Retina (tissue), 1 donor: ENCODE results near the gene ABCF2.

Source experiments
- DNase-seq: peaks from one replicate; pipeline ENCODE4 v3.0.0-alpha.2; 2016

Gene ABCF2

GRCh38 chr7:151226875-151227782 lies at the start of gene ABCF2:
Gene ABCF2, minus strand, starts transcription at chr7:151227205. Its CDS starts 747 bp downstream, at chr7:151226458.
- peak; percentile 98 for DNase-seq

GRCh38 chr7:151275813-151276577 lies 49.0 kb upstream of the ABCF2 start:
- DNase-seq = no peak

GRCh38 chr7:151274936-151275812 lies 48.2 kb upstream of the ABCF2 start:
- no peak for DNase-seq

GRCh38 chr7:151274396-151274795 lies 47.4 kb upstream of the ABCF2 start:
- no peak for DNase-seq

- DNase-seq = no peak
These were observed 46.8 kb upstream of the ABCF2 start for GRCh38 chr7:151273651-151274390.

GRCh38 chr7:151272877-151273276 lies 45.9 kb upstream of the ABCF2 start:
- DNase-seq = no peak

GRCh38 chr7:151272405-151272804 lies 45.4 kb upstream of the ABCF2 start:
- DNase-seq = no peak

- DNase-seq = no peak
These were observed 44.8 kb upstream of the ABCF2 start for GRCh38 chr7:151271699-151272355.

- DNase-seq = no peak
These were observed 42.5 kb upstream of the ABCF2 start for GRCh38 chr7:151269511-151269910.

GRCh38 chr7:151265351-151265931 lies 38.4 kb upstream of the ABCF2 start:
- no peak for DNase-seq

GRCh38 chr7:151264615-151265014 lies 37.6 kb upstream of the ABCF2 start:
- DNase-seq = no peak

- no peak for DNase-seq
These were observed 34.5 kb upstream of the ABCF2 start for GRCh38 chr7:151261529-151261928.

- no peak for DNase-seq
These were observed 33.9 kb upstream of the ABCF2 start for GRCh38 chr7:151260883-151261282.

GRCh38 chr7:151260471-151260870 lies 33.5 kb upstream of the ABCF2 start:
- no peak for DNase-seq

GRCh38 chr7:151257990-151258389 lies 31.0 kb upstream of the ABCF2 start:
- no peak for DNase-seq

GRCh38 chr7:151256410-151257045 lies 29.5 kb upstream of the ABCF2 start:
- no peak for DNase-seq

GRCh38 chr7:151255390-151255789 lies 28.4 kb upstream of the ABCF2 start:
- DNase-seq = no peak

- DNase-seq = no peak
These were observed 27.8 kb upstream of the ABCF2 start for GRCh38 chr7:151254851-151255250.

GRCh38 chr7:151254316-151254715 lies 27.3 kb upstream of the ABCF2 start:
- DNase-seq = no peak

- DNase-seq = peak; percentile 50
These were observed 26.1 kb upstream of the ABCF2 start for GRCh38 chr7:151252961-151253711.
